ENCODE data around the gene THAP3. TPM values are rescaled to one million over a fixed set of nuclear protein-coding genes. Genes with fewer than 3 reads are reported as not detected.

THAP3 gene, protein sequence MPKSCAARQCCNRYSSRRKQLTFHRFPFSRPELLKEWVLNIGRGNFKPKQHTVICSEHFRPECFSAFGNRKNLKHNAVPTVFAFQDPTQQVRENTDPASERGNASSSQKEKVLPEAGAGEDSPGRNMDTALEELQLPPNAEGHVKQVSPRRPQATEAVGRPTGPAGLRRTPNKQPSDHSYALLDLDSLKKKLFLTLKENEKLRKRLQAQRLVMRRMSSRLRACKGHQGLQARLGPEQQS
- 17.1 and 30.4 TPM in 2 replicates for total RNA-seq

DNA sequence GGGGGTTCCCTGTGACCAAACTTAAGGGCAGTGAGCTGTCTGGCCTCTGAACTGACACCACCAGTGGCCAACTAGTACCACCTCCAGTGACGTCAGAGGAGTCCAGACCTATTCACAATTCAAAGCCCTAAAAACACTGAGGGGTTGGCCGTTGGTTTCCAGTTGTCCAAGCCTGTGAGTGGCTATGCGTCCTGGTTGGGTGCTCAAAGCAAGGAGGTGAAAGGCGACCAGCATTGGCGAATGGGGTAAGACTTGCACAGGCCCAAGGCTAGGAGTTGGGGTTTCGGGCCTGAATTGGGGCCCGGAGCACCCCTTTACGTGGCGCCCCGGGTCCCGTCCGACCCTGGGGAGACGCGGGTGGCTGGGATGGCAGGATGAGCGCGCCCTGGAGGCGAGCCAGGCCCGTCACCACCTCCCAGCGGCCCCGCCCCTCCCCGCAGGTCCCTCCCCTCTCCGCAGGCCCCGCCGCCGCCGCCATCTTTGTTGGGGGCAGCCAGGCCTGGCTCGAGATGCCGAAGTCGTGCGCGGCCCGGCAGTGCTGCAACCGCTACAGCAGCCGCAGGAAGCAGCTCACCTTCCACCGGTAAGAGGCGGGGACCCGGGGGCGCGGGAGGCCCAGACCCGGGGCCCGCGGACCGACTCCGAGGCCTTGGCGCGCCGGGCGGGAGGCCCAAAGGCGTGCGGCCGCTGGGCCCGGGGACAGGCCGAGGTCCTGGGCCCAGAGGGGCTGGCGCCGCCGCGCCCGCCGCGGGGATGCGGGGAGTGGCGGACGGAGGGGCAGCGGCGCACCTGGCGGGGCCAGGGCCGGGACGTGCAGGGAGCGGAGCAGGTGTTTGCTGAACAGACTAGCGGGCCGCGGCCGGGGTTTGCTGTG lies at the start of gene THAP3:
THAP3 (plus strand) TSS at position 159 of the 874 bp plus-strand sequence; CDS start at position 510, 351 bp downstream.

DNA sequence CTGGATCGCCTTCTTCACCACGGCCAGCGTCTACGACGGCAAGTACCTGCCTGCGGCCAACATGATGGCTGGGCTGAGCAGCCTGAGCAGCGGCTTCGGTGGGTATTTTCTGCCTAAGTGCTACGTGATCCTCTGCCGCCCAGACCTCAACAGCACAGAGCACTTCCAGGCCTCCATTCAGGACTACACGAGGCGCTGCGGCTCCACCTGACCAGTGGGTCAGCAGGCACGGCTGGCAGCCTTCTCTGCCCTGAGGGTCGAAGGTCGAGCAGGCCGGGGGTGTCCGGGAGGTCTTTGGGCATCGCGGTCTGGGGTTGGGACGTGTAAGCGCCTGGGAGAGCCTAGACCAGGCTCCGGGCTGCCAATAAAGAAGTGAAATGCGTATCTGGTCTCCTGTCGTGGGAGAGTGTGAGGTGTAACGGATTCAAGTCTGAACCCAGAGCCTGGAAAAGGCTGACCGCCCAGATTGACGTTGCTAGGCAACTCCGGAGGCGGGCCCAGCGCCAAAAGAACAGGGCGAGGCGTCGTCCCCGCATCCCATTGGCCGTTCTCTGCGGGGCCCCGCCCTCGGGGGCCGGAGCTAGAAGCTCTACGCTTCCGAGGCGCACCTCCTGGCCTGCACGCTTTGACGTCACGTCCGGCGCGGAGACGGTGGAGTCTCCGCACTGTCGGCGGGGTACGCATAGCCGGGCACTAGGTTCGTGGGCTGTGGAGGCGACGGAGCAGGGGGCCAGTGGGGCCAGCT lies 45.1 kb upstream of the THAP3 start, which contains the start of gene ZBTB48:
ZBTB48 (plus strand) TSS at position 621 of the 745 bp plus-strand sequence. CDS start 616 bp downstream, outside the sequence.

DNA sequence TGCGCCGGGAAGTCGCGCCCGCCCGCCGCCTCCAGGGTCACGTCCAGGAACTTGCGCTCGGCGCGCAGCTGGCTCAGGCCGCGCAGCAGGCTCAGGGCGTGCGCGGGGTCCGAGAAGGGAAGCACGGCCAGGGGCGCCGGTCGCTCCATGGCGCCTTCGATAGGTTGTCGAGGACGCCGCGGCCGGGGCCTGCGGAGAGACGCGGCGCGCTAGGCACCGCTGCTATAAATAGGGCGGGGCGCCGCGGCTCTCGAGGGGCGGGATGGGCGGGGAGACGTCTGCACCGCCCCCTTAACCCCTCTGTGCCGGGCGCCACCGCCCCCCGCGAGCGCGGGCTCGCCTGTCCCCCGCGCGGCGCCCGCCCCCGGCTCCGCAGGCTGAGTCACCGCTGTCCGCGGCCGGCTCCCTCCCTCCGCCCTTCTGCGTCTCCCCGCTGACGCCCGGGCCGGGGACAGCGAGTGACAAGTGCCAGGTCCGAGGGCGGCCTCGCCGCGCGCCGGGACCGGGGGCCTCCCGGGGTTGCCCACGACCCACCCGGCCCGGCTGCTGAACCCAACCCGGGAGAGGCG lies 21.9 kb upstream of the THAP3 start, which contains the start of gene KLHL21:
KLHL21 (minus strand) TSS at position 201 of the 569 bp plus-strand sequence; CDS start at position 149, 52 bp downstream.

DNA sequence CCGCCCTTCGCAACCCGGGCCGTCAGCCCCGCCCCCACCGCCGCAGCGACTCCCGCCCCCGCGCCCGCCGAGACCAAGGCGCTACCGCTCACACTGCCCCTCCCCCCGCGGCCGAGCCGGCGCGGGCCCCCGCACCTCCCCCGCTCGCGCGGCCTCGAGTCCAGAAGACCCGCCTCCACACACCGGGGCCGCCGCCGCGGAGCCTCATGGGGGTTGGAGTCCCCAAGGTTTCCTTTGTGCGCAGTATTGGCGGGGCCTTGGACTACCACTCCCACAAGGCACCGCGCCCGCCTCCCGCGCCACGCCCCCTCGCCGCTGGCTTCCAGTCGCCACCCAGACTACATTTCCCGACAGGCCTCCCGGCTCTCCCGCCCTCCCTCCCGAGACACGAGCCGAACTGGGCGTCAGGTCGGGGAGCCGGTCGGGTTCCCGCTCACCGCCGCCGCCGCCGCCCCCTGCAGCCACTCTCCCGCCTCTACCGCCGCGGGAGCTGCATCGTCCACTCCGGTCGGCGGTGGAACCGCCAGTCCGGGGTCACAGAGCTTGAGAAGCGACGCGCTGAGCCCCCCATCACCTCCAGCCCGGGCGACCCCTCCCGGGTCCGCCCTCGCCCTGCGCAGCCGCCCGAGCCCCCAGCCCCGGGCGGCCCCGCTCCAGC lies 11.2 kb upstream of the THAP3 start, which contains the start of gene PHF13:
PHF13 (plus strand) TSS at position 371 of the 658 bp plus-strand sequence. CDS start 336 bp downstream, outside the sequence.

Other genes starting within 250 kb of the THAP3 start
- 62.5 and 76.2 TPM in 2 replicates for gene ACOT7, start 231.1 kb upstream of the THAP3 start, total RNA-seq
- 174 and 222 TPM in 2 replicates for gene HES2, start 204.9 kb upstream of the THAP3 start, total RNA-seq
- gene ESPN, start 200.1 kb upstream of the THAP3 start, total RNA-seq = 2.4 and 43.2 TPM in 2 replicates
- 11.3 and 20.5 TPM in 2 replicates for gene TNFRSF25, start 158.7 kb upstream of the THAP3 start, total RNA-seq
- 42.9 and 44.1 TPM in 2 replicates for gene PLEKHG5, start 133.2 kb upstream of the THAP3 start, total RNA-seq
- 18.8 and 24.6 TPM in 2 replicates for gene NOL9, start 70.4 kb upstream of the THAP3 start, total RNA-seq
- not detected in 2 replicates for gene TAS1R1, start 69.6 kb upstream of the THAP3 start, total RNA-seq
- 21.3 and 22.6 TPM in 2 replicates for gene ZBTB48, start 44.9 kb upstream of the THAP3 start, total RNA-seq
- 41.0 and 96.0 TPM in 2 replicates for gene KLHL21, start 22.0 kb upstream of the THAP3 start, total RNA-seq
- gene PHF13, start 11.1 kb upstream of the THAP3 start, total RNA-seq = 8.2 and 20.2 TPM in 2 replicates
- gene DNAJC11, start 76.9 kb downstream of the THAP3 start, total RNA-seq = 24.9 and 52.9 TPM in 2 replicates
- gene CAMTA1, start 160.6 kb downstream of the THAP3 start, total RNA-seq = 45.3 and 55.7 TPM in 2 replicates

Data from nasal cavity respiratory epithelium epithelial cell of viscerocranial mucosa (primary cell).